GM18517 (cell line): ENCODE data around the gene CEP104.

Experiments
- ATAC-seq: cut with Tn5 transposase; IDR thresholded peaks from one replicate; pipeline ENCODE4 v1.9.1; 2021; ENCODE audit warnings: mild to moderate bottlenecking, moderate library complexity; ENCODE audit not compliant: unreplicated experiment

CEP104 gene

DNA sequence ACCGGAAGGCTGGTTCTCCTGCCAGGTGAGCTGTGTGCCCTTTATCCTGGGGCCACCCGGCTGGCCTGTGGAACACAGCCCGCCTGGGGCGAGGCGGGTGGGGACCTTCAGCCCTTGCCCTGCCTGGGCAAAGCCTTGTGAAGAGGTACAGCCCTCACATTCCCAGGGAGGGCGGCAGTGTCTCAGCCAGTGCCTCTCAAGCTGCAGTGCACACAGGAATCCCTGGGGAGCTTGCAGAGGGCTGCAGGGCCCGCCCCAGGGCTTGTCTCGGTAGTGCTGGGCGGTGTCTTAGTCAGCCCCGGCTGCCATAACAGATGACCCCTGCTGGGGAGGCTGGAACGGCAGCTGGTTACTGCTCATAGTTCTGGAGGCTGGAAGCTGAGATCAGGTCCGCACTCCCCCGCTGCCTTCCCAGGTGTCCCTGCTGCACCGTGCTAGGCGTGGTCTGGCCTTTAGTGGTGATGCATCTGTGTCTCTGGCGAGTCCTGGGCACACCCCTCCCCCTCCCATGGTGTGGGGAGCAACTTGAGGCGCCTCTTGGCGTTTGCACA is 12.8 kb upstream of the CEP104 start:
- ATAC-seq, result no peak

DNA sequence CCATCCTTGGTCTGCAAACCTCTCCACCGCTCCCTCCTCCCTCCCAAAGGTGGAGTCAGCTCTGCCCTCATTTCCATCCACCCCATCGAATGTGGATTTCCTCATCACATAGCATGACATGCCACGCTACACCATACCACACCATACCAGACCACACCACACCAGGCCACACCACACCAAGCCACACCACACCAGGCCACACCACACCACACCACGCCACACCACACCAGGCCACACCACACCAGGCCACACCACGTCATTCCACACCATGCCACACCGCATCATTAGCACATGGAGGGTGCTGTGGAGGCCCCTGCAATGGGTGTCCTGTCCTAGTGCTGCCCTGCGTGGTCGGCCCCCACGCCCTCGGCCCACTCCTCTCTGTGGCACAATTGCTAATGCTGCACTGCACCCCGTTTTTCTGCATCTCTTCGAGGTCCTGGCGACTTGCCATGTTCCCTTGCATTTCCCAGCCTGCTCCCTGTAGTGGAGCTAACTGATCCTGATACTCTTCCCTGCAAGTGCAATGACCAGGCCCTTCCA is 11.5 kb upstream of the CEP104 start:
- ATAC-seq, result no peak

DNA sequence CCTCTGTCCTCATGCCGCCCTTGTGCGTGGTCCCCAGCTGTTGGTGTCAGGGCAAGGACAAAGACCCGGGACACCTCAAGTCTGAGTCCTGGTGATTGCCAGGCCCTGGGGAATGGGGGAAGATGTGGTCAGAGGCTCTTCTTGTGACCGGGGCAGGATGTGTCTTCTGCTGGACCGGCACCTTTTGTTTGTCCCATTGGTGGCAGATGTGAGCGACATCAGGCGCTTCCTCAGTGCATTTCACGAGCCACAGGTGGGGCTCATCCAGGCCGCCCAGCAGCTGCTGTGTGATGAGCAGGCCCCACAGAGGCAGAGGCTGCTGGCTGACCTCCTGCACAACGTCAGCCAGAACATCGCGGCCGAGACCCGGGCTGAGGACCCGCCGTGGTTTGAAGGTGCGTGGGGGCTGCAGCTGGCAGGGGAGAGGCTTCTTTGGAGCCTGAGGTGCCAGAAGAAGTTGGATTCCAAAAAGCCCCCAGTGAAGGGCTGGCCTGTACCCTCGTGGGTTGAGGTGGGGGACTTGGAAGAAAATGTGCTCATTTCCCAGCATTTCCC is 8.7 kb upstream of the CEP104 start:
- ATAC-seq, result no peak

DNA sequence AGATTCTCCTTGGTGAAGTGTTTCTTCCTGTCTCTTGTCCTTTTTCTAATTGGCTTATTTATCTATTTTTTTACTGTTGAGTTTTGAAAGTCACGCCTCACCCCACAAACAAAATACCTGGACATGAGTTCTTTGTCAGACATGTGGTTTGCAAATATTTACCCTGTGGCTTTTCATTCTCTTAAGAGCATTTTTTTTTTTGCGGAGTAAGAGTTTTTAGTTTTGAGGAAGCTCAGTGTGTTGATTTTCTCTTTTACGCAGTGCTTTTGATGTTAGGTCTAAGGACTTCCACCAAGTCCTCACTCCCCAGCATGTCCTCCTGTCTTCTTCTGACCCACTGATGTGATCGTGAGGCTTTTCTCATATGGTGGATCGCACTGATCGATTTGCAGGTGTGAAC is 7.9 kb upstream of the CEP104 start:
- ATAC-seq, result no peak

DNA sequence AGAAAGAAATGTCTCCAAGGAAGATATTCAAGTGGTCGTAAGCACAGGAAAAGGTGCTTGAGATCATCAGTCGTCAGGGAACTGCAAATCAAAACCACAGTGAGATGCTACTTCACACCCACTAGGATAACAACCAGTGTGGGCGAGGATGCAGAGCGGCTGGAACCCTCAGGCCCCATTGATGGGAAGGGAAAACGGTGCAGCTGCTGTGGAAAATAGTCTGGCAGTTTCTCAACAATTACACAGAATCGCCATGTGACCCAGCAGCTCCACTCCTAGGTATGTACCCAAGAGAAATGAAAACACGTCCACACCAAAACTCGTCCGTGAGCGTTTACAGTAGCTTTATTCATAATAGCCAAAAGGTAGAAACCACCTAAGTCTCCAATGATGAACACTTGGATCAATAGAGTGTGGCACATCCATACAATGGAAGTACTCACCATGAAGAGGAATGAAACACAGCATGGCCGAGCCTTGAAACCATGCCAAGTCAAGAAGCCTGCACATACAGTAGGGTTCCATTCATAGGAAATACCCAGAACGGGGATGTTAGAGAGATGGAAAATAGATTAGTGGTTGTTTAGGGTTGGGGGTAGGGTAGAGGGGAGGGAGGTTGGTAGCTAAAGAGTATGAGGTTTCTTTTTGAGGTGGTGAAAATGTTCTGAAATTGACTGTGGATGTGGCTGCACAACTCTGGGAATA is 6.4 kb upstream of the CEP104 start:
- ATAC-seq, result no peak

DNA sequence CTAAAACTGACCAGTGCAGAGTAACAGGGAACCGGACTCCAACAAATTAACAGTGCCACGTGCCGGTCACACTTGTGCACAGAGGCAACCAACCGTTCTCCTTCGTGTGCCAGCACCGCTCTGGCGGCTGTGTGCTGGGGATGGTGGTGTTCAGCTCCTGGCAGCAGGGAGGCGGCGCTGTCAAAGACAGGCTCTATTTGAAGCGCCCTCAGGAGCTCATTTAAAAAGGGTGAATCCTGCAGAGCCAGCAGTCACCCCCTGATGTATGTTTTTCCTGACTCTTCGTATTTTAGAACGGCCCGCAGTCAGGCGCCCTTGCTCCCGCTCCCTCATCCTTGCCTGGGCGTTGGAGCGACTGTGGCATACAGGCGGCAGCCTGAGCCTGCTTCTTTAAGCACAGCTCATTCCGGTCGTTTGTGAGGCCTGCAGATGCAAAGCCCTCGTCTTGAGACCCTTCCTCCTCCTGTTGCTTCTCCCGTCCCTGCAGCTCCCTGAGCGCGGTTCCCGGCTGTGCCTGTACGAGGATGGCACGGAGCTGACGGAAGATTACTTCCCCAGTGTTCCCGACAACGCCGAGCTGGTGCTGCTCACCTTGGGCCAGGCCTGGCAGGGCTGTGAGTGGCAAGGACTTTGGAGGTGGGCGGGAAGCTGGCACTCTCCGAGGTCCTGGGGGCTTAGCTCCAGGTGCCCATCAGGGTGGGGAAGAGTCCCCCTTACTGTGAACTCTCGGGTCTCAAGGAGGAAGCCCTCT is 1.4 kb upstream of the CEP104 start:
- ATAC-seq, result no peak

DNA sequence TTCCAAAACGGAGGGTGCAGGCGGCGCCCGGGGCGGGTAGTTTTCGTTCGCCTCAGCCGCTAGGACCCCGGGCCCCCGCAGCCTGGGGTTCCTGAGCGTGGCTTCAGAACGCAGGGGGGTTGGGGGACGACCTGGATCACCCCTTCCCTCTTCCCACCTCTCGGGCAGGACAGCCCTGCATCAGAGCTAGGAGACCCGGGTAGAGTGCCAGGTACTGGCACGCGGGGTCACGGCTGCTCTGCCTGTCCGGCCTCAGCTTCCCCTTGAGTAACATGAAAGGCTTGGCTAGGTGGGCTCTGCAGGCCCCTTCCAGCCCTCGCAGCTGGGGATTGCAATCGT is 749 bp upstream of the CEP104 start:
- ATAC-seq, result no peak

DNA sequence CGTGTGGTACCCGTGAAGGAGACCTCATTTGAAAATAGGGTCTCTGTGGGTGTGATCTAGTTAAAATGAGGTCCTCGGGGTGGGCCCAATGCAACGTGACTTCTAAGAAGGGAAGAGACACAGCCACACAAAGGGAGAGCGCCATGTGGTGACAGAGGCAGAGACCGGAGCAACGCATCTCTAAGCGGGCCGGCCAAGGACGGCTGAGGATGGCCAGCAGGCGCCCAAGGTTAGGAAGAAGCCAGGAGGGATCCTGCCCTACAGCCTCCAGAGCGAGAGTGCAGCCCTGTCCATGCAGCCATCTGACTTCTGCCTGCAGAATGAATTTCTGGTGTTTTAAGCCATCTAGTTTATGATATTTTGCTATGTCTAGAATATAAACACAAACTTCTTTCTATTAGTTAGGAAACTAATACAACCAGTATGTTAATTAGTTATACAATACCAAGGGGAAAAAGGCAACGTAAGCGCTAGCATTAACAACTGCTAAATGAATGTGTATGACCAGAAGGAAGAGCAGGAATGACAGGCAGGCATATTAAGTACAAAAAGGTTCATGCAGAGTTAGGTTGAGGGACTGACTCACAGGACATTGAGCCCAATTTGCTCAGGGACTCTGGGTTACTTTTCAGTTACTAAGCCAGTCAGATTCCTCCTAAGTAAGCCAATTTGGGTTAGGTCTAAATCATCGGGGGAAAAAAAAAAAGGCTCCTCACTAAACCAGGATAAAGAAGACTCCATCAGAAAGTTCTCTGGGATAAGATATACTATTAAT is 4.1 kb downstream of the CEP104 start:
- ATAC-seq, result no peak

DNA sequence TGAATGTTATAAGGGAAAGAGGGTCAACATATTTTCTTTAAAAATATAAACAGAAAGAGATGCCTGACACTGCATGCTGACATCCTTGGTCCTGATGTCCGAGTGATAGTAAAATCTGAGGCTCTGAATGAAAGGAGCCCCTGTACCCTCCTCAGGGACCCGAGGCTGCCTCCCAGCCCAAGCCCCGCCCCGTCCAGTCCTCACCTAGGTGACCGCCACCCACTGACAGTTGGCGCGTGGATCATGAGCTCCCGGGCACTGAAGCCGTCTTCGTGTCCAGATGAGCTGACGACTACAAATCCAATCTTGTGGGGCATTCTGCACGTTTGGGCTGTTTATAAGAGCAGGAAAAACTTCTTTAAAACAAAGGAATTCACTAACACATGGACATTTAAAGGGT is 4.9 kb downstream of the CEP104 start:
- no peak for ATAC-seq

DNA sequence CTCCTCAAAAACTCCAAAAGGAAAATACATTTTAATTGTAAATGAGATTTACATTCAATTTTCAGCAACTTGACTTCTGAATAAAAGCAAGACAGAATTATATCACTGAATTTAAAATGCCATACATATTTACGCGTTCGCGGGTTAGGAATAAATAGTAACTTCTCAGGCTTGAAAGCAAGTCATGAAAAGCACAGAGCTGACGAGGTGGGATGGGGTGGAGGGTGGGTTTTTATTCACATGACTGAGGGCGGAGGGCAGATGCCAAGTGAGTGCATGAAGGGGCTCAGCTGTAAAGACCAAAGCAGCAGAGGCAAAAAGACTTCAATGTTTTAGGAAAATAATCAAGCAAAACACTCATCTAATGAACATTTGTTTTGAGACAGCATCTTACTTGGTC is 5.7 kb downstream of the CEP104 start:
- no peak for ATAC-seq

DNA sequence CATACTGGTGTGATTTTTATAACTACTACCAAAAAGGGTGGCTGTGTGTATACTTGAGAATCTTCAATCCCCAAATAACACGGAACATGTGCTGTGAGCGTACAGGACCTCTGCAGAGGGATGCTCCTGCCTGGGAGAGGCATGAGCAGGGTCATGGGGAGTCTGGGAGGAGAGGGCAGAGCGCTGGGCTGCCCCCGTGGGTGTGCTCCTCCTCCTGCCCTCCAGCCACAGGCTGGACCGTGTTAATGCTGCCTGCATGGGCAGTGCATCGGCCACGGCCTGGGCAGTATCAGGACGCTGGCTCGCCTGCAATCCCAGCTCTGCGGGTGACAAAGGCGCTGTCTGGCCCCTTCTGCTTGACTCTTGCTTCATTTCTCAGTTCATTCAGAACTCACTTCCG is 6.2 kb downstream of the CEP104 start:
- no peak for ATAC-seq

DNA sequence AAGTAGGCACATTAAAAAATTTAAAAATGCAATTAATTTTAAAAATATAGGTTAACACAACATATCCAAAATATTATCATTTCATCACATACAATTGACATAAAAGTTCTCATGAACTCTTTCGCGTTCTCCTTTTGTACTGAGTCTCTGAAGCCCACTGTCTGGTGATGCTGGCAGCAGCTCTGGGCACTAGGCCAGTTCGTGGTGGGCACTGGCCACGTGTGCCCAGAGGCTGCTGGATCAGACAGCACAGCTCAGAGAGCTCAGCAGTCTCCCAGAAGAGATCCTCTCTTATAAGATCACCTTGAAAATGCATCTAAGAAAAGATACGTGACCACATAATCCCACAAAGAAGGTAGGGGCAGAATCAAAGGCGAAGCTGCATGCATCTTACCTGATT is 9.9 kb downstream of the CEP104 start:
- ATAC-seq, result no peak

DNA sequence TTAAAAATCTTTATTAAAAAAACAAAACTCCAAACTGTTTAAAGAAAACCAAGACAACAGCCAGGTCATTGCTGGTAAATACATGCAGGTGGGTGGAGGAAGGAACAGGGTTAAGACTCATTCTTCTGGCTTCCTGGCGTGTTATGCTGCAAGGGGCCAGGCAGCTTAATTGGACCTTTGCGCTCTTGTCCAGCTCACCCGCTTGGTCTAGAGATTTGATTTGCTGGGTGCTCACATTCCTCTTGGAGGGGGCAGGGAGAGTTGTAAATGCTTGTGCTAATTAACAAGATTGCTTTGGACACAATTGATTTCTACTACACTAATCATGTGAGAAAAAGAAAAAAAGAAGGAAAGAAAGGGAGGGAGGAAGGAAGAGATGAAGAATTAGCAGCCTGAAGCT is 10.5 kb downstream of the CEP104 start:
- ATAC-seq, result no peak

DNA sequence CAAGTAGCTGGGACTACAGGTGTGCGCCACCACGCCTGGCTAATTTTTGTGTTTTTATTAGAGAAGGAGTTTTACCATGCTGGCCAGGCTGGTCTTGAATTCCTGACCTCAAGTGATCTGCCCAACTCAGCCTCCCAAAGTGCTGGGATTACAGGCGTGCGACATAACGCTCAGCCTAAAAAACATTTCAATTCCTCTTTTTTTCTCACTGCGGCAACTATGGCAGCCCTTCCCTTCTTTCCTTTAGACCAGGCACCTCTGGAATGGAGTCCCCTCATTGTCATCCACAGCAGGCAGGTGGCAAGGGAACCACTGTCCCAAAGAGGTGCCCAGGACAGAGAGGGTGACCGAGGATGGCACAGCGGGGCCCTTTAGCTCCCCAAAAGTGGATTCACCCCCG is 14.1 kb downstream of the CEP104 start:
- ATAC-seq, result no peak

DNA sequence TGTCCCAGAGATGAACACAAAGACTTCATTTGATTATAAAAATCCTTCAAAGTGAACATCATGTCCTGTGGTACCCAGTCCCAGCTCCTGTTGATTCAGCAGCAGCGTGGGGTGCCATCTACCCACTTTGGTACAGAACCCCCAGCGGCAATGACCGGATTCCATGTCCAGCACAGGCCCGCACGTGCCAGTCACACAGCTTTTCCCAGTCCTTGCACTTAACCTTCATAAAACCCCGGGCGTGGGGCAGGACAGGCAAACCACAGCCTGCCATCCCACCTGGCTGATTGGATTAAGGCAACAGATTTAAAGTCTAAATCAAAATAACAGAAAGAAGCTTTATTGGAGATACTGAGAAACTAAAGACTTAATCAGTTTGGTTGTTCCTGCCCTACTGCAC is 15.5 kb downstream of the CEP104 start:
- no peak for ATAC-seq

DNA sequence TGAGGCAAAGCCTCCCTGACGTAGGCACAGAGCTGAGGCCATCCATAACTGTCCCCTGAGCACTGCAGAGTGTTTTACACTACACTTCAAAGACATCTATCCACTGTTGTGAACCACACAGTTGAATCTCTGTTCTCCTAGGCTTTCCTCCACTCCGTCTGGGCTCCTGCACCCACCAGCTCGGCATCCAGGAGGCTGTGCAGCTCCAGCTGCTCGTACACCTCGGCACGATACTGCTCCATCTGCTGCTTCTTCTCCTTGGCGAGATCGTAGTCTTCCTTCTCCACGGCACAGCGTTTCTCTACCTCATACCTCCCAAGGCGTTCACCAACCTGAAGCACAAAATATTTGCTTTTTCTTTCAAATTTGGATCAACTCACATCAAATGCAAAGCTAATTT is 18.2 kb downstream of the CEP104 start:
- no peak for ATAC-seq

DNA sequence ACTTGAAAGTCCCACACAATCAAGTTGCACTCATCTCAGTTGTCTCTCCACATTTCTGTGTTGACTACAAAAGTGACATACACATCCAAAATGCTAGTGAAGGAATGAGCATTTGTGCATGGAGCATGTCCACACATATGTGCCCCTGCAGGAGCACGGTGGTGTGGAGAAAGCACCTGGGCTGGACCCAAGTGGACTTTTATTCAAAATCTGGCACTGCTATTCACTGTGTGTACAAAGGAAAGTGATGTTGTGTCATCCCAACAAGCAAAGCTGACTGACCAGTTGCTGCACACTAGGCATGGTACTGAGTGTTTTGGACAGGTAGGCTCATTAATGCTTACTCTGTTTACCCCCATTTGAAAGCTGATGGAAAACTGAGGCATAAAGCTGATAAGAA is 19.3 kb downstream of the CEP104 start:
- ATAC-seq, result no peak

DNA sequence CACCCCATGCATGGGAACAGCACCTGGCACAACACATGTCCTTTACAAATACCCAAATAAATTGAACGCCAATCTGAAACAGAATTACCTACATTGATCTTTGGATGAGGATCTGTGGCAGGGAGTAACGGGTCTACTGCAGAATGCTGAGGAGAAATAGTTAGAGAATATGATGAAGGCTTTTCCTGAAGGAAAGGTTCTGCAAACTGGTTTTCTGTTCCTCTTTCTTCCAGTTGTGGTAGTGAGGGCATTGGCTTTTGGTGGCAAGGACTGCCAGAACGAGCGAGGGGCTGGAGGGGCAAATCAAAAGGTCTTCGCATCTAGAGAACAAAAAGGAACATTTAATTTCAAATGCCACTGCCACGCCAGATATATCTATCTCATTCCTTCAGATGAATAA is 19.8 kb downstream of the CEP104 start:
- ATAC-seq, result no peak

DNA sequence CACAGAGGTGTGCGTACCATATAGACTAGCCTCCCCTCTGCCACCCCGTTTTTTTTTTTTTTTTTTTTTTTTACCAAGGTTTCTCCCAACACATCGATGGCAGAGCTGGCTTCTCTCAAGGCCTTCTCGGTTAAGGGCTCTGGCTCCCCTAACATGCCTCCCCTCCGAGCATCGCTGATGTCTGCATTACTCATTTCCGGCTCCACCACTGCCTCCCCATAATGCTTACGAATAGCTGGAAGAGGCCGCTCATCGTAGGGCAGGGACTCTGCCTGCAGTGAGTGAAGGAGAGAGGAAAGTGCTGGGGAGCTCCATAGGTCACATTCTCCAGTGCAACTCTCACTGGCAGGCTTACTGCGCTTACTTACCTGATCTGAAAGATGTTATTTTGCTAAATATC is 20.6 kb downstream of the CEP104 start:
- ATAC-seq, result no peak

DNA sequence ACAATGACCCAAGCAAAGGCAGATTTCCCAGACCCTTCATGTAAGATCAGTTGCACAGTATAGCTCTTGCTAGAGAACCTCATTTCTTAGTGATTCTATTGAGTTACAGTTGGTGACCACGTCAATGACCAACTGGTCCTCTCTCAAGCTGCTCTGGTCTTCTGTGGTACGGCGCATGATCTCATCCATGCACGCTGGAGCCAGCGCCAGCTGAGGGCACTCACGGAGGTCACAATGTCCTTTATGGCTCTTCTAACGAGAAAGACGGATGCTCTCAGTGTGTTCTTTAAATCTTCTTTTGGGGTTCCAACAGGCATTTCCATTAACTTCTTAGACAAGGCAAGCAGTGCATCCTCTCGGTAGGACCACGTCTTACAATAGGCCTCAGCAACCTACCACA is 22.3 kb downstream of the CEP104 start:
- no peak for ATAC-seq

DNA sequence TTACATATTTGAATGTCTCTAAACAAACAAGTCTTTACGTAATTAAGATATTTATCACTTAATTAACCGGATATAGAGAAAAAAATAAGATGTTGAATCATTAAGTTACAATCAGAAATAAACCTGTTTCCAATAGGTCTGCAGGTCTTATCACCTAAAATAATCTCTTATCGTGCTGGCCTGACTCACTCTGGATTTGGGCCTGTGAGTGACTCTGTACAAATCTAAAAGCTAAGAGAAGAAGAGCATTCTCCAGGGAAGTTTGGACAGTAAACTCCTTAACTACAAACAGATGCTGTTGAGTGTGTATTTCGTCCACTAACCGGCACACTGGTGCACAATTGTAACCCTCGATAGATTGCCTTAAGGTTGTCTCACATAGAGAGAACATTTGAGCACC is 25.3 kb downstream of the CEP104 start:
- no peak for ATAC-seq
